ENCODE results near the gene LNP1. TPM values are rescaled to one million over a fixed set of nuclear protein-coding genes. Genes with fewer than 3 reads are reported as not detected.

The LNP1 gene
- total and polyA plus RNA-seq, 4 donors = 1.1 to 4.7 (median 1.5) TPM

DNA sequence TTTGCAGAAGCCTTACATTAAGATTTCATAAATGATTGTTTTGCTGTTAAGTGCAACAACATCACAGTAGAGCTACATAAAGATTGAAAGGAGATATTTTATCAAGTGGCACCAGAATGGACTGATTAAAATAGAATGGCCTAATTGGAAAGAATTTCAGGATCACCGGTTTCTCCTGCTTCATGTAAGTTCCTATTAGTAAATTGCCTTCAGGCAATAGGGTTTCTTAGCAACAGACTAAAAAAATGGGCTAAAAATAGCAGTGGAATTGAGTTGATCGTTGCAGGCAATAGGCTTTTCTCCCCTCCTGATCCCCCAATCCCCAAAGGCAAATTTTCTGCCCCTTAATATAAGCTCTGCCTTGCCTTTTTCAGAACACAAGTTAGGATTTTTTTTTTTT, 917 bp downstream of the LNP1 start (continued):
- TF ChIP-seq, protein P1, sequence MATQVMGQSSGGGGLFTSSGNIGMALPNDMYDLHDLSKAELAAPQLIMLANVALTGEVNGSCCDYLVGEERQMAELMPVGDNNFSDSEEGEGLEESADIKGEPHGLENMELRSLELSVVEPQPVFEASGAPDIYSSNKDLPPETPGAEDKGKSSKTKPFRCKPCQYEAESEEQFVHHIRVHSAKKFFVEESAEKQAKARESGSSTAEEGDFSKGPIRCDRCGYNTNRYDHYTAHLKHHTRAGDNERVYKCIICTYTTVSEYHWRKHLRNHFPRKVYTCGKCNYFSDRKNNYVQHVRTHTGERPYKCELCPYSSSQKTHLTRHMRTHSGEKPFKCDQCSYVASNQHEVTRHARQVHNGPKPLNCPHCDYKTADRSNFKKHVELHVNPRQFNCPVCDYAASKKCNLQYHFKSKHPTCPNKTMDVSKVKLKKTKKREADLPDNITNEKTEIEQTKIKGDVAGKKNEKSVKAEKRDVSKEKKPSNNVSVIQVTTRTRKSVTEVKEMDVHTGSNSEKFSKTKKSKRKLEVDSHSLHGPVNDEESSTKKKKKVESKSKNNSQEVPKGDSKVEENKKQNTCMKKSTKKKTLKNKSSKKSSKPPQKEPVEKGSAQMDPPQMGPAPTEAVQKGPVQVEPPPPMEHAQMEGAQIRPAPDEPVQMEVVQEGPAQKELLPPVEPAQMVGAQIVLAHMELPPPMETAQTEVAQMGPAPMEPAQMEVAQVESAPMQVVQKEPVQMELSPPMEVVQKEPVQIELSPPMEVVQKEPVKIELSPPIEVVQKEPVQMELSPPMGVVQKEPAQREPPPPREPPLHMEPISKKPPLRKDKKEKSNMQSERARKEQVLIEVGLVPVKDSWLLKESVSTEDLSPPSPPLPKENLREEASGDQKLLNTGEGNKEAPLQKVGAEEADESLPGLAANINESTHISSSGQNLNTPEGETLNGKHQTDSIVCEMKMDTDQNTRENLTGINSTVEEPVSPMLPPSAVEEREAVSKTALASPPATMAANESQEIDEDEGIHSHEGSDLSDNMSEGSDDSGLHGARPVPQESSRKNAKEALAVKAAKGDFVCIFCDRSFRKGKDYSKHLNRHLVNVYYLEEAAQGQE (IDR thresholded peaks at IDR 0.05) = no peak
- TF ChIP-seq EGR1 (IDR thresholded peaks at IDR 0.05; ENCODE audit: low read depth in 2 of 2) (no peak), GABPA (IDR thresholded peaks at IDR 0.05 in 1 of 2, conservative IDR thresholded peaks at IDR 0.05 in 1 of 2) (no peak), SP1 (IDR thresholded peaks at IDR 0.05) (no peak), NR2F2 (IDR thresholded peaks at IDR 0.05) (no peak), JUND (IDR thresholded peaks at IDR 0.05) (no peak)
- TF ChIP-seq, protein P2, sequence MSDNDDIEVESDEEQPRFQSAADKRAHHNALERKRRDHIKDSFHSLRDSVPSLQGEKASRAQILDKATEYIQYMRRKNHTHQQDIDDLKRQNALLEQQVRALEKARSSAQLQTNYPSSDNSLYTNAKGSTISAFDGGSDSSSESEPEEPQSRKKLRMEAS (IDR thresholded peaks at IDR 0.05) = no peak

DNA sequence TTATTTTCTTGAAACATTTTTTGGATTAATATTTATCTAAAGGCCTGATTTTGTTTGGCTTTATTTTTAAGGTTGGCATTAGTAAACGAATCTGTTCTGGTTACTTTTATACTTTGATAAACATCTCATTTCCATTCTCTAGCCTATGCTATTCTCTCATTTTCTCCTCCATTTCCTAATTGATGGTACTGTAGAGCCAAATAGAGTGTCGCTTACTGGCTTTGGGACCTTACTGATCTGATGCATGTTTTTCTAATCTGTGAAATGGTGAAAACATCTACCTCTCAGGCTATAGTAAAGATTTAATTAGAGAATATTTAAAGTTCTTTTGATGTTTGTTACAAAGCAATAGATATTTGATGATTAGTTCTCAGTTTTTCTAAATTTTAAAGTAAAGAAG, 1.6 kb downstream of the LNP1 start:
- Histone ChIP-seq H3K9ac (ENCODE audit: low read depth in 1 of 2, low read length in 2 of 2) (peak overlapping the region; percentile 79 to 93), H3K27ac (ENCODE audit: low read depth in 1 of 2, low read length in 2 of 2) (peak overlapping the region; percentile 62 to 78), H3K4me1 (ENCODE audit: control insufficient read depth in 4 of 4, insufficient read depth in 4 of 4, low read length in 3 of 4) (peaks cover 3 to 27% (median 21%) of the 10 kb centered on the region in 4 donors), H3K4me3 (ENCODE audit: low read depth in 1 of 3, low read length in 3 of 3) (peak overlapping the region; percentile 78 to 94 (median 83)), H3K36me3 (ENCODE audit: control insufficient read depth in 4 of 4, insufficient read depth in 3 of 4, low read depth in 1 of 4, low read length in 3 of 4) (no peaks in the 10 kb centered on the region), H3K27me3 (ENCODE audit: control insufficient read depth in 4 of 4, insufficient read depth in 4 of 4, low read length in 3 of 4) (no peaks in the 10 kb centered on the region), H3K9me3 (ENCODE audit: control insufficient read depth in 4 of 4, low read length in 3 of 4) (no peaks in the 10 kb centered on the region)
- 24% methylated on average over 2 of the region's 2 CpGs for WGBS
- TF ChIP-seq, protein P1 (IDR thresholded peaks at IDR 0.05) = no peak
- no peak for TF ChIP-seq FOXA1 (IDR thresholded peaks at IDR 0.05)
- TF ChIP-seq TAF1 (conservative IDR thresholded peaks at IDR 0.05) = no peak
- TF ChIP-seq, protein P3, sequence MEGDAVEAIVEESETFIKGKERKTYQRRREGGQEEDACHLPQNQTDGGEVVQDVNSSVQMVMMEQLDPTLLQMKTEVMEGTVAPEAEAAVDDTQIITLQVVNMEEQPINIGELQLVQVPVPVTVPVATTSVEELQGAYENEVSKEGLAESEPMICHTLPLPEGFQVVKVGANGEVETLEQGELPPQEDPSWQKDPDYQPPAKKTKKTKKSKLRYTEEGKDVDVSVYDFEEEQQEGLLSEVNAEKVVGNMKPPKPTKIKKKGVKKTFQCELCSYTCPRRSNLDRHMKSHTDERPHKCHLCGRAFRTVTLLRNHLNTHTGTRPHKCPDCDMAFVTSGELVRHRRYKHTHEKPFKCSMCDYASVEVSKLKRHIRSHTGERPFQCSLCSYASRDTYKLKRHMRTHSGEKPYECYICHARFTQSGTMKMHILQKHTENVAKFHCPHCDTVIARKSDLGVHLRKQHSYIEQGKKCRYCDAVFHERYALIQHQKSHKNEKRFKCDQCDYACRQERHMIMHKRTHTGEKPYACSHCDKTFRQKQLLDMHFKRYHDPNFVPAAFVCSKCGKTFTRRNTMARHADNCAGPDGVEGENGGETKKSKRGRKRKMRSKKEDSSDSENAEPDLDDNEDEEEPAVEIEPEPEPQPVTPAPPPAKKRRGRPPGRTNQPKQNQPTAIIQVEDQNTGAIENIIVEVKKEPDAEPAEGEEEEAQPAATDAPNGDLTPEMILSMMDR (IDR thresholded peaks at IDR 0.05; ENCODE audit: low read depth, low read length, missing input control) = no peak
- no peak for TF ChIP-seq HNF4G (IDR thresholded peaks at IDR 0.05)
- no peak for TF ChIP-seq SP1 (IDR thresholded peaks at IDR 0.05)
- TF ChIP-seq HNF4A (conservative IDR thresholded peaks at IDR 0.05) = no peak
- TF ChIP-seq NR2F2 (IDR thresholded peaks at IDR 0.05) = no peak
- TF ChIP-seq RAD21 (IDR thresholded peaks at IDR 0.05) = no peak
- TF ChIP-seq, protein P4, sequence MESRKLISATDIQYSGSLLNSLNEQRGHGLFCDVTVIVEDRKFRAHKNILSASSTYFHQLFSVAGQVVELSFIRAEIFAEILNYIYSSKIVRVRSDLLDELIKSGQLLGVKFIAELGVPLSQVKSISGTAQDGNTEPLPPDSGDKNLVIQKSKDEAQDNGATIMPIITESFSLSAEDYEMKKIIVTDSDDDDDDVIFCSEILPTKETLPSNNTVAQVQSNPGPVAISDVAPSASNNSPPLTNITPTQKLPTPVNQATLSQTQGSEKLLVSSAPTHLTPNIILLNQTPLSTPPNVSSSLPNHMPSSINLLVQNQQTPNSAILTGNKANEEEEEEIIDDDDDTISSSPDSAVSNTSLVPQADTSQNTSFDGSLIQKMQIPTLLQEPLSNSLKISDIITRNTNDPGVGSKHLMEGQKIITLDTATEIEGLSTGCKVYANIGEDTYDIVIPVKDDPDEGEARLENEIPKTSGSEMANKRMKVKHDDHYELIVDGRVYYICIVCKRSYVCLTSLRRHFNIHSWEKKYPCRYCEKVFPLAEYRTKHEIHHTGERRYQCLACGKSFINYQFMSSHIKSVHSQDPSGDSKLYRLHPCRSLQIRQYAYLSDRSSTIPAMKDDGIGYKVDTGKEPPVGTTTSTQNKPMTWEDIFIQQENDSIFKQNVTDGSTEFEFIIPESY (IDR thresholded peaks at IDR 0.05) = no peak
- no peak for TF ChIP-seq JUND (IDR thresholded peaks at IDR 0.05)
- TF ChIP-seq, protein P2 (IDR thresholded peaks at IDR 0.05) = no peak
- no peak for TF ChIP-seq YY1 (IDR thresholded peaks at IDR 0.05)
- no peak for TF ChIP-seq RXRA (IDR thresholded peaks at IDR 0.05)
- no peak for TF ChIP-seq FOXA2 (IDR thresholded peaks at IDR 0.05)
- no peak for TF ChIP-seq EGR1 (IDR thresholded peaks at IDR 0.05; ENCODE audit: low read depth in 2 of 2)
- DNase-seq (ENCODE audit: low spot score) = no peak
